HepG2 (cell line): ENCODE results near the gene CD300LG. TPM values are rescaled to one million over a fixed set of nuclear protein-coding genes. Genes with fewer than 3 reads are reported as not detected.

Source experiments
- ATAC-seq: fragments of 200-7000 bp; cut with Tn5 transposase; 3 replicates; pipeline ENCODE4 v1.9.1; 2020; ENCODE audit warnings: mild to moderate bottlenecking, moderate library complexity
- BruUV-seq: library from RNA; stranded (reverse); fragments of 400-500 nt; replicated peaks from 2 replicates; lab custom pipeline; 2021; lab: Mats Ljungman, UMichigan
- CTCF ChIA-PET: fragments of 300-600 bp; formaldehyde crosslinking; extraction: SDS; loops from one replicate; lab custom pipeline; 2021; ENCODE audit warnings: low total read pairs, inconsistent platforms, low intra/inter-chr PET ratio; lab: Yijun Ruan, JAX
- POLR2A ChIA-PET: fragments of 350-600 bp; sonication (Branson Sonifier 250); formaldehyde crosslinking; loops from one replicate; lab custom pipeline; 2020; ENCODE audit warnings: antibody characterized with exemption, inconsistent platforms; lab: Yijun Ruan, JAX
- DNase-seq: peaks from one replicate; pipeline ENCODE4 v3.0.0-alpha.2; 2015; ENCODE audit warnings: low spot score
- FAIRE-seq: peaks from 3 replicates; lab custom pipeline; 2011; peaks lifted over from hg19 to GRCh38; lab: Jason Lieb, UNC
- H2AFZ ChIP-seq: one replicate; pipeline ENCODE4 v1.6.1; 2011; ENCODE audit warnings: low read length, inconsistent platforms
- H3K27ac ChIP-seq: fragments of 300-600 bp; 3 replicates; pipeline ENCODE4 v1.8.0; 2011; ENCODE audit warnings: mixed run types, mild to moderate bottlenecking, mixed read lengths, low read length, inconsistent platforms; ENCODE audit not compliant: insufficient read depth; ENCODE audit errors: extremely low read length
- H3K27me3 ChIP-seq, 2 experiments: fragments of 200-600 bp in 1 of 2; 2 replicates in 1 of 2; 3 replicates in 1 of 2; pipeline versions ENCODE4 v1.6.0 to v1.8.0; 2011; ENCODE audit warnings: low read length in 2 of 2, mild to moderate bottlenecking in 2 of 2, moderate library complexity in 2 of 2, inconsistent platforms in 1 of 2; ENCODE audit not compliant: insufficient read depth in 2 of 2, control insufficient read depth in 1 of 2
- H3K36me3 ChIP-seq, 2 experiments: fragments of 200-600 bp in 1 of 2; replicated peaks in 1 of 2; 2 replicates in 1 of 2; 3 replicates in 1 of 2; pipeline versions ENCODE4 v1.5.1 to v1.8.0; 2011; ENCODE audit warnings: low read length in 2 of 2, inconsistent platforms in 1 of 2; ENCODE audit not compliant: insufficient read depth in 2 of 2, control insufficient read depth in 1 of 2
- H3K4me1 ChIP-seq: 2 replicates; pipeline ENCODE4 v1.5.1; 2012; ENCODE audit warnings: low read length, inconsistent platforms; ENCODE audit not compliant: insufficient read depth
- H3K4me2 ChIP-seq: 2 replicates; pipeline ENCODE4 v1.6.0; 2011; ENCODE audit warnings: low read depth, low read length, inconsistent platforms
- H3K4me3 ChIP-seq, 3 experiments: fragments of 200-600 bp in 1 of 3; sonication (generic), shearing (Covaris generic) in 1 of 3; replicated peaks in 1 of 3; 2 replicates each; pipeline ENCODE4 v1.5.1; 2011 to 2016; ENCODE audit warnings: low read length in 3 of 3, inconsistent platforms in 2 of 3, low read depth in 2 of 3, mild to moderate bottlenecking in 2 of 3, control low read depth in 1 of 3, mixed read lengths in 1 of 3; ENCODE audit not compliant: insufficient read depth in 1 of 3
- H3K79me2 ChIP-seq: one replicate; pipeline ENCODE4 v1.6.1; 2011; ENCODE audit warnings: low read length, inconsistent platforms; ENCODE audit not compliant: insufficient read depth
- H3K9ac ChIP-seq: 2 replicates; pipeline ENCODE4 v1.6.0; 2011; ENCODE audit warnings: mild to moderate bottlenecking, low read depth, low read length, inconsistent platforms; ENCODE audit not compliant: insufficient read depth
- H3K9me3 ChIP-seq: 2 replicates; pipeline ENCODE4 v1.5.1; 2012; ENCODE audit warnings: mild to moderate bottlenecking, low read length
- H4K20me1 ChIP-seq: 2 replicates; pipeline ENCODE4 v1.6.0; 2011; ENCODE audit warnings: inconsistent platforms, mild to moderate bottlenecking, low read length, moderate library complexity; ENCODE audit not compliant: insufficient read depth
- ELF1 ChIP-seq: sonication (generic); formaldehyde crosslinking; IDR thresholded peaks from 2 replicates; pipeline ENCODE4 v1.4.0; 2020; ENCODE audit warnings: missing genetic modification reagents
- FIP1L1 ChIP-seq: fragments of 200-400 bp; formaldehyde crosslinking; IDR thresholded peaks from 2 replicates; pipeline ENCODE4 v1.6.1; 2018; ENCODE audit warnings: low read depth, mild to moderate bottlenecking, low read length, moderate library complexity, borderline replicate concordance; ENCODE audit not compliant: insufficient read depth
- FOXJ3 ChIP-seq: sonication (generic); formaldehyde crosslinking; IDR thresholded peaks from 2 replicates; pipeline ENCODE4 v1.4.0; 2020; ENCODE audit warnings: missing genetic modification reagents, mild to moderate bottlenecking, borderline replicate concordance
- GMEB1 ChIP-seq: sonication (generic); formaldehyde crosslinking; IDR thresholded peaks from 2 replicates; pipeline ENCODE4 v1.5.1; 2020; ENCODE audit warnings: missing genetic modification reagents, mild to moderate bottlenecking, borderline replicate concordance
- GPN1 ChIP-seq: sonication (generic); formaldehyde crosslinking; IDR thresholded peaks from 2 replicates; pipeline ENCODE4 v1.5.1; 2020; ENCODE audit warnings: missing genetic modification reagents, borderline replicate concordance
- HOXD1 ChIP-seq: sonication (generic); formaldehyde crosslinking; IDR thresholded peaks from 2 replicates; pipeline ENCODE4 v1.5.0; 2020; ENCODE audit warnings: missing genetic modification reagents
- RFXAP ChIP-seq: sonication (generic); formaldehyde crosslinking; IDR thresholded peaks from 2 replicates; pipeline ENCODE4 v1.4.0; 2020; ENCODE audit warnings: missing genetic modification reagents, borderline replicate concordance
- YY1 ChIP-seq: IDR thresholded peaks from 2 replicates; pipeline ENCODE4 v1.6.1; 2011; ENCODE audit warnings: low read length, low read depth, moderate library complexity, mild to moderate bottlenecking; ENCODE audit not compliant: insufficient read depth, insufficient replicate concordance
- ZNF331 ChIP-seq: sonication (generic); formaldehyde crosslinking; IDR thresholded peaks from 2 replicates; pipeline ENCODE4 v1.4.0; 2020; ENCODE audit warnings: missing genetic modification reagents
- ZNF350 ChIP-seq: sonication (generic); formaldehyde crosslinking; IDR thresholded peaks from 2 replicates; pipeline ENCODE4 v1.4.0; 2020; ENCODE audit warnings: mild to moderate bottlenecking, low read depth, missing genetic modification reagents, borderline replicate concordance
- ZNF382 ChIP-seq: sonication (generic); formaldehyde crosslinking; IDR thresholded peaks from 2 replicates; pipeline ENCODE4 v1.5.0; 2020; ENCODE audit warnings: missing genetic modification reagents, mild to moderate bottlenecking, borderline replicate concordance
- ZNF768 ChIP-seq: sonication (generic); formaldehyde crosslinking; IDR thresholded peaks from 2 replicates; pipeline ENCODE4 v1.4.0; 2020; ENCODE audit warnings: missing genetic modification reagents
- ZNF770 ChIP-seq: sonication (generic); formaldehyde crosslinking; IDR thresholded peaks from 2 replicates; pipeline ENCODE4 v1.5.0; 2020; ENCODE audit warnings: mild to moderate bottlenecking, missing genetic modification reagents
- ZNF883 ChIP-seq: sonication (generic); formaldehyde crosslinking; IDR thresholded peaks from 2 replicates; pipeline ENCODE4 v1.5.1; 2020; ENCODE audit warnings: mild to moderate bottlenecking, missing genetic modification reagents; ENCODE audit errors: not compliant biosample characterization
- WGBS: methylation state at CpG from one replicate; pipeline ENCODE4 v1.1.6; 2017; ENCODE audit warnings: low lambda C conversion rate; 5-methylcytosine and 5-hydroxymethylcytosine counted together
- in situ Hi-C: cut with HindIII; loops from 2 replicates; pipeline ENCODE4 v1.10.0; 2017; ENCODE audit warnings: low pct_unique_long_range_greater_than_20kb; ENCODE audit not compliant: extremely low pct_ligation_motif_present
- intact Hi-C: fragments of 100-400 bp; cut with micrococcal nuclease; formaldehyde crosslinking; loops from one replicate; pipeline ENCODE4 v1.10.0; 2022; ENCODE audit not compliant: unreplicated experiment
- polyA plus RNA-seq, 8 experiments: library from polyadenylated mRNA; depleted of rRNA in 3 of 8; stranded (reverse) in 7 of 8; unstranded in 1 of 8; fragments of >200 nt; fragmentation: Illumina TruSeq in 4 of 8; extraction: Trizol in 4 of 8; gene quantifications; 2 replicates each; pipeline versions ENCODE4 v1.2.1 to v1.2.3, GENCODE V29; 2011 to 2016; ENCODE audit warnings: low read depth in 4 of 8, missing spikeins in 1 of 8, mixed read lengths in 1 of 8; ENCODE audit not compliant: insufficient read depth in 1 of 8
- total RNA-seq, 5 experiments: library from RNA; depleted of rRNA; stranded (reverse); fragments of >200 nt; fragmentation: Illumina TruSeq; extraction: Trizol; gene quantifications; 2 replicates each; pipeline ENCODE4 v1.2.3, GENCODE V29; 2016; ENCODE audit warnings: low read depth in 1 of 5

CD300LG gene
- total and polyA plus RNA-seq, 2 of the 13 experiments (the other 11 are each of a cell fraction or from before 2014, with no cell fraction given): not detected

GRCh38 chr17:43812396-43813265 lies 34.3 kb upstream of the CD300LG start:
- TF ChIP-seq ELF1 (no peak), ZNF768 (peak; percentile 67)
- Histone ChIP-seq H2AFZ (no peak overlapping the region), H3K36me3 (no peaks in the 10 kb centered on the region), H3K27me3 (no peaks in the 10 kb centered on the region), H3K4me3 (no peak overlapping the region), H3K9me3 (no peaks in the 10 kb centered on the region), H3K4me2 (no peak overlapping the region), H3K27ac (no peak overlapping the region), H3K4me1 (no peaks in the 10 kb centered on the region), H3K9ac (no peak overlapping the region), H4K20me1 (no peaks in the 10 kb centered on the region), H3K79me2 (no peaks in the 10 kb centered on the region)
- DNase-seq (no peak), ATAC-seq (no peak), FAIRE-seq (no peak)
- ChIA-PET CTCF (no interaction called here), POLR2A (no interaction called here)
- in situ Hi-C loops: no loop called here
- no TSS peak for BruUV-seq
- intact Hi-C loops: no loop called here
- 72% methylated on average over 10 of the region's 10 CpGs for WGBS

DNA sequence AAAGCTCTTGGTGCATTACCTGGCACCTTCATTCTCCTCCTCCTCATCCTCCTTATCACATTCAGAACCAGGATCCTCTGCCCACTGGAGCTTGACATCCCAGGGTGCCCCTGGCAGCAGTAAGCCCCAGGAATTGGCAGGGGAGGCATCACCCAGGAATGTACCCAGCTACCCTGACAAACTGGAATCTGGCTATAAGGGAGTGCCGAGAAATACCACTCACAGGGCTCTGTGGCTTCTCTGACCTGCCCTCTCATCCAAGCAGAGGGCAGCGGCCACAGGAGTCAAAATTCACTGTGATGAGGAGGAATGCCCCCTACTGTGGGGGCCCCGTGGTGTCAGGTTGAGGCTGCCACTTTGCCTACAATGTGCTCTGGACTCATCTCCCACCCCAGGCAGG lies 33.6 kb upstream of the CD300LG start:
- DNase-seq (no peak), ATAC-seq (no peak), FAIRE-seq (no peak)
- Histone ChIP-seq H3K9ac (no peak overlapping the region), H3K79me2 (no peaks in the 10 kb centered on the region), H3K4me1 (no peaks in the 10 kb centered on the region), H4K20me1 (no peaks in the 10 kb centered on the region), H3K4me3 (no peak overlapping the region), H3K9me3 (no peaks in the 10 kb centered on the region), H3K27me3 (no peaks in the 10 kb centered on the region), H2AFZ (no peak overlapping the region), H3K4me2 (no peak overlapping the region), H3K27ac (no peak overlapping the region), H3K36me3 (no peaks in the 10 kb centered on the region)
- 65% methylated on average over 2 of the region's 3 CpGs for WGBS
- intact Hi-C loops: no loop called here
- in situ Hi-C loops: no loop called here
- no TSS peak for BruUV-seq
- POLR2A ChIA-PET: no interaction called here
- CTCF ChIA-PET: no interaction called here
- TF ChIP-seq GPN1 (CRISPR knock-in tag) (no peak), FIP1L1 (no peak), FOXJ3 (CRISPR knock-in tag) (no peak), ZNF350 (no peak), RFXAP (no peak), YY1 (no peak), ZNF883 (no peak), ZNF382 (CRISPR knock-in tag) (no peak), ZNF331 (no peak), HOXD1 (CRISPR knock-in tag) (no peak), GMEB1 (no peak), ZNF770 (CRISPR knock-in tag) (no peak)
